ENCODE data around the gene GPER1.
"Not testable (repeated sequence)": the region's sequence is repeated elsewhere in the genome, so short reads cannot be mapped to it uniquely, and the experiment has no call there.

GPER1 gene

DNA sequence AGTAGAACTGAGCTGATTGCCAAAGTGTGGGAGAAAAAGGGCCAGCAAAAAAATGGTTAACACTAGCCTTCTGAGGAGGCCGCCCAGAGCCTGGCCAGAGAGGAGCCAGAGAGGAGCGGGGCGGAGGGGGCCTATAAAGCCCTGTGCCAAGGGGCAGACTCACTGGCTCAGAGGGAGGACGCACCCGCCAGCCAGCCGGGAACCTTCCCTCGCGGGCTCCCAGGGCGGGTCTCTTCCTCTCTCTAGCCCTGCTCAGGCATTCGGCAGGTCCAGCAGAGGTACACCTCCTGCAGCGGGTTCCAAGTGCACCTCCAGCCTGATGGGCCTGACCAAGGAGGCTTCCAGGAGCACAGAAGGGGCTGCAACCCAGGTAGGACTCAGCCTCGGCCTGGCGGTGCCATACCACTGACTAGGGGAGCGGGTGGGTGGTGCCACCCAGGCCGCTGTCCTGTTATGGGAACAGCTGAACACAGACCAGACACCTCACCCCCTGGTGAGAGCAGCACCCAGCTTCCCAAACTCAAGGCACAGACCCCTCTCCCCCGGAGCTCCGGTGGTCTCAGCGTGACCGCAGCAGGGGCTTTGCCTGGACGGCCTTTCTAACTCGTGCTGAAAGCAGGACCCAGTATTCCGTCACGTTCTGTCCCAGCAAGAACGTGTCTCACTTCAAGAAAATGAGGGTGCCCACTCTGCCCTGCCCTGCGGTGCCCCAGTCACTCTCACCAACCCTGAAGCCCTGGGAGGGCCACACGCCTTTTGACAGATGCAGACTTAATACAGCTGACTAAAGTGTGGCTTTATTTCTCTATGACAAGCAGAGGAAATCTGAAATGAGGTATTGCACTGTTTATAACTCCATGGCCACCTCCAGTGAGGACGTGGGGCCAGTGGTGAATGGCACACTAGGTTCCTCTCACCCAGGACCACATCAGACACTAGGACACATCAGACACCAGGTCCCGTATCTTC is at the start of gene GPER1:
TSS of gene GPER1 (plus strand) at position 162 of the 969 bp plus-strand sequence. CDS start 3,616 bp downstream, outside the sequence.
- TF ChIP-seq, protein P1, sequence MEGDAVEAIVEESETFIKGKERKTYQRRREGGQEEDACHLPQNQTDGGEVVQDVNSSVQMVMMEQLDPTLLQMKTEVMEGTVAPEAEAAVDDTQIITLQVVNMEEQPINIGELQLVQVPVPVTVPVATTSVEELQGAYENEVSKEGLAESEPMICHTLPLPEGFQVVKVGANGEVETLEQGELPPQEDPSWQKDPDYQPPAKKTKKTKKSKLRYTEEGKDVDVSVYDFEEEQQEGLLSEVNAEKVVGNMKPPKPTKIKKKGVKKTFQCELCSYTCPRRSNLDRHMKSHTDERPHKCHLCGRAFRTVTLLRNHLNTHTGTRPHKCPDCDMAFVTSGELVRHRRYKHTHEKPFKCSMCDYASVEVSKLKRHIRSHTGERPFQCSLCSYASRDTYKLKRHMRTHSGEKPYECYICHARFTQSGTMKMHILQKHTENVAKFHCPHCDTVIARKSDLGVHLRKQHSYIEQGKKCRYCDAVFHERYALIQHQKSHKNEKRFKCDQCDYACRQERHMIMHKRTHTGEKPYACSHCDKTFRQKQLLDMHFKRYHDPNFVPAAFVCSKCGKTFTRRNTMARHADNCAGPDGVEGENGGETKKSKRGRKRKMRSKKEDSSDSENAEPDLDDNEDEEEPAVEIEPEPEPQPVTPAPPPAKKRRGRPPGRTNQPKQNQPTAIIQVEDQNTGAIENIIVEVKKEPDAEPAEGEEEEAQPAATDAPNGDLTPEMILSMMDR (conservative IDR thresholded peaks at IDR 0.05): no peak
- H3K27ac ChIP-seq: peak within 1 kb of the TSS; percentile 57

DNA sequence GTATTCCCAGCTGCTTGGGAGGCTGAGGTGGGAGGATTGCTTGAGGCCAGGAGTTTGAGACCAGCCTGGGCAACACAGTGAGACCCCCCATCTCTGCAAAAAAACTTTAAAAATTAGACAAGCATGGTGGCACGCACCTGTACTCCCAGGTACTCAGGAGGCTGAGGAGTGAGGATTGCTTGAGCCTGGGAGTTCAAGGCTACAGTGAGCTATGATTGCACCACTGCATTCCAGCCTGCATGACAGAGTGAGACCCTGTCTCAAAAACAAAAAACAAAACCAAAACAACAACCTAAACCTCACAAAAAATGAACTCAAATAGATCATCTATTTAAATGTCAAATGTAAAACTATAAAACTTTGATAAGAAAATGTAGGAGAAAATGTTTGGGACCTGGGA is 47.7 kb upstream of the GPER1 start:
- H3K27ac ChIP-seq: not testable (repeated sequence)

DNA sequence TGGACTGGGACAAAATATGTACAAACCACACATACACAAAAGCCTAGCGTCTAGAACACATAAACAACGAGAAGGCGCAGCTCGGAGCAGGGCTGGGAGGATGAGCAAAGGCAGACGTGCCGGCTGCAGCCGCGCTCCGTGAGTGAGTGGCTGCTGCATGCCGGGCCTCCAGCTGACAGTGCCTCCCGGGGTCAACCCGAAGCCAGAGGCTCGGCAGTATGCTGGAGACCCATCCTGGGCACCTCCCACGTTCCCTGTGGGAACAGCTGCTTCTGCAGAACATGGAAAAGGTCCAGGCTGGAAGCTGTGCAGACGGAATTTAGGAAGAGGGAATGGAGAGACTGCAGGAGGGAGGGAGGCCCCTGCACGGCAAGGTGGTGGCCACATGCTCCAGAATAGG is 47.1 kb upstream of the GPER1 start:
- H3K27ac ChIP-seq: no peak overlapping the region
- TF ChIP-seq, protein P1 (conservative IDR thresholded peaks at IDR 0.05): no peak

DNA sequence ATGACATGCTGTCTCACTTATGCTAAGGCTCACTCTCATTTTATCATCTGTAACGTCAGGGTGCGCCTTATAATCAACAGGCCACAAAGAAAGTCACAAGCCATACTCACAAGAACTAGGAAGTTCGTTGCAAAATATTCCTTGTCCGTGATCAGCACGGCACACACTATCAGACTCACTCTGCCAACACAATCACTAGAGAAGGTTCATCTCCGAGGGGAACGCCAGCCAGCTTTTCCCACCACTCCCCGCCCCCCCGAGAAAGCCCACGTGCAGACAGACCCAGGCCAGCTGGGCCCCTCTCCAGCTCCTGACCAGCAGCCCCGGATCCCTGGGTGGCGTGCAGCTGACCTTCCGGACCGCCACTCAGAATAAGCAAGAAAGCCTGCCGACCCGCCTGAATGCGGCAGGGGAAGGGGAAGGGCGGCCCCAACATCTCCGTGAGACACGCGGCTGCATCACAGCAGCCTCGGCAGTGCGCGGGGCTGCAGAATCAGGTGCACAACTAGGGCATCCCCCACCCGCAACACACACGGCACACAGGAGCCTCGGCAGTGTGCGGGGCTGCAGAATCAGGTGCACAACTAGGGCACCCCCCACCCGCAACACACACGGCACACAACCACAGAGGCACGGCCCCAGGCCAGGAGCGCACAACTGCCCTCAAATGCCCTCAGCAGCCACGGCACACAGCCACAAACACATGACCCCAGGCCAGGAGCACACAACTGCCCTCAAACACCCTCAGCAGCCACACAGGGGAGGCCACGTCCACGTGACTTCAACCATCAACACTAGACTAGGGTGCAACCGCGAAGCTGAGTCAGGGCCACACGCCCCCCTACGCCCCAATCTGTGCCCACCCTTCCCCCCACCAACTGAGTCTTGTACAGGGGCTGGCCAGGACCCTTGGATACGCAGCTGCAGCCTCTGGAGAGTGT is 46.1 kb upstream of the GPER1 start:
- TF ChIP-seq, protein P1 (conservative IDR thresholded peaks at IDR 0.05): no peak
- peak overlapping the region; percentile 96 for H3K27ac ChIP-seq

DNA sequence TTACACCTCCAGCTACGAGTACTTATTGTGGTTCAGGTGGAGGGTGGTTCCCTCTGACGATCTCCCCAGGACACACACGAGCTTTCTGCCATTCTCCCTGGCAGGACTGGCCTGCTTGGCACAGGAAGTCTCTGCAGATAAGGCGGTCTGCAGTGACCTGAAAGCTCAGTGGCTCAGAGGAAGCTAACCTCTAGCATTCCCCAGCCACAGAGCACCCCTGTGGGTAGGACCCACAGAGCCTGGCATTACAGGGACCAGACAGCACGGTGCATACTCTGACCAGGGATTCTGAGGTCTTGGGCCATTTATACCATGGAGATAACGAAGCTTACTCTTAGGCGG is 45.5 kb upstream of the GPER1 start:
- TF ChIP-seq, protein P1 (conservative IDR thresholded peaks at IDR 0.05): no peak
- peak overlapping the region; percentile 96 for H3K27ac ChIP-seq

DNA sequence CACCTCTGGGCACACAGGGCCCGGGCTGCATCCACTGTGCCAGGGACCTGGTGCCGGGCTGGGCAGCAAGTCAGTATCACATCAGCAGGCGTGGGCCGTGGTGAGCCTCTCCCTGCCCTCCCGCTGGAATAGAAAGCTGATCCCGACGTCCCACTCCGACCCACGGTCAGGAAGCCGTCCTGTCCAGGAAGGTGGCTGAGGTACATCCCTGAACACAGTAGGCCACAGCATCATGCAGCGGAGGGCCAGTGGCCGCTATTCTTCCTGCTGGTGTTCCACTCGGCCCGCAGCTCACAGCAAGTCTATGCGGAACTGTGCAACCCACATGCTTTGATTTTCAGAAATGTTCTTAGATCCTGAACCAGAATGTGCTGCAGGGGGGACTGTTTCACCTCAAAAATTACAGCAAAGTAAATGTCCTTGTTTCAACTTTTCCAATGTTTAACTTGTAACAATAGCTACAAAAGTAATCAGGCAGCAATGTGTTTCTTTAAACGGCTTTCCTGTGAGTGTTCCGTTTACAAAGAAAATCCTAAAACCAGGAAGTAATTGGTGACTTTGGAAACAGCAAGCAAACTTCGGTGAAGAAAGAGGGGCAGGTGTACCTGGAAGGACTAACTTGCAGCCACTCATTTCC is 44.2 kb upstream of the GPER1 start:
- TF ChIP-seq, protein P1 (conservative IDR thresholded peaks at IDR 0.05): no peak

DNA sequence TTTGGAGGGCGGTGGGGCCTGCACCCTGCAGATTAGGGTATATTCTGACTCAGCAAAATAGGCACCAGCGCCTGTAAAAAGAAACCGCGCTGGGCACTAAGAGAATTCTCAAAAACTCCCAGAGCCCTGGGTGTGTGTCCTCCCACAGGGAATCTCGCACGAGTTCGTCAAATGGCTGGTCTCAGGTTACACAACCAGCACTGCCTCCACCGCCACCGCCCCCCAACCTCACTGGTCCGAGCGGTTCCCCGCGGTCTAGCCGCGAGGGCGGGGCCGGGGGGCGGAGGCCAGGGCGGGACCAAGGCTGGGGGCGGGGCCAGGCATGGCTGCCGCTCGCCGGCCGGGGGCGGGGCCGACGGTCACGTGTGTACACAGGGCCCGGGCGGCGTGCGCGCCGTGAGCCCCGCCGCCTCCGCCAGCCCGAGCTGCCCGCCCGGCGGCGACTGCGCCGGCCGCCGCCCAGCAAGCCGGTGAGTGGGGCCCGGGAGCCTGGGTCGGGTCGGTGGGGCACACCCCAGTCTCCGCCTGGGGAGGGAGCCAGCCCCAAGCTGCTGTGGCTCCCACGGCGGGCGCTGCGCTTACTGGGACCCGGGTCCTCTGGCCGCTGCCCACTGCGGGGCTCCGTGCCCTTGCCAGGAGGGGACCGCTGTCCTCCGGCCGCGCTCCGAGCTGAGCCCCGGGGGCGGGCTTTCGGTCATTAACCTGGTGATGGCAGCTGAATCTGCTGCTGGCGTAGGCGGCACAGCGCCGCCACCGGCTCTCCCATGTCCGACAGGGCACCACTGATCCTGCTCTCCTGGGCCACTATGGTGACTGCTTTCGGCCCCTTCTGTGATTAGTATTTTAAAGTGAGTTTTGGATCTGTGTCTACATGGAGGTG is 43.5 kb upstream of the GPER1 start, which contains the start of gene GPR146:
TSS of gene GPR146 (plus strand) at position 358 of the 880 bp plus-strand sequence. CDS start 12,970 bp downstream, outside the sequence.
- TF ChIP-seq, protein P1 (conservative IDR thresholded peaks at IDR 0.05): peak; percentile 72
- peak within 1 kb of the TSS; percentile 96 for H3K27ac ChIP-seq

More for the DNA sequence above, 44.2 kb upstream of the GPER1 start:
- H3K27ac ChIP-seq: peak overlapping the region; percentile 96

Data from VCaP (cell line).